Right cardiac atrium (tissue), 5 donors: Measurements from ENCODE around the gene SBSN. TPM values are rescaled to one million over a fixed set of nuclear protein-coding genes. Genes with fewer than 3 reads are reported as not detected.

Experiments used
- ATAC-seq, 2 donors: fragments of 200-7000 bp; cut with Tn5 transposase; one replicate each; pipeline versions ENCODE4 v1.8.0 to v1.9.1; 2020; ENCODE audit warnings: moderate library complexity in 2 of 2, mild to moderate bottlenecking in 1 of 2
- DNase-seq, 3 donors: peaks; one replicate each; pipeline ENCODE4 v3.0.0-alpha.2; 2020
- H3K27ac ChIP-seq: one replicate; pipeline ENCODE4 v1.5.1; 2013; ENCODE audit warnings: mild to moderate bottlenecking, low read length, control low read depth, moderate library complexity
- H3K27me3 ChIP-seq: one replicate; pipeline ENCODE4 v1.6.1; 2013; ENCODE audit not compliant: control insufficient read depth, insufficient read depth
- H3K4me1 ChIP-seq: one replicate; pipeline ENCODE4 v1.6.1; 2013; ENCODE audit warnings: low read length; ENCODE audit not compliant: control insufficient read depth, insufficient read depth
- H3K4me3 ChIP-seq: one replicate; pipeline ENCODE4 v1.5.1; 2013; ENCODE audit warnings: low read length, control low read depth
- H3K9me3 ChIP-seq: one replicate; pipeline ENCODE4 v1.6.1; 2013; ENCODE audit warnings: low read length; ENCODE audit not compliant: control insufficient read depth
- WGBS: extraction: QIAGEN DNeasy Blood & Tissue Kit; methylation state at CpG from one replicate; pipeline ENCODE4 v1.1.7; 2013; 5-methylcytosine and 5-hydroxymethylcytosine counted together
- intact Hi-C, 4 donors: fragments of 100-400 bp; cut with DNase I; formaldehyde crosslinking; loops; one replicate each; pipeline versions ENCODE4 v1.11.0 to v1.14.0; 2022 to 2023
- long read RNA-seq, 4 donors: library from polyadenylated mRNA; unstranded; transcript quantifications; one replicate each; pipeline ENCODE4 v2.0.0, GENCODE V29; 2020 to 2021
- polyA plus RNA-seq: library from polyadenylated mRNA; stranded (reverse); fragments of 200-250 nt; gene quantifications from one replicate; pipeline ENCODE4 v1.2.3, GENCODE V29; 2013
- total RNA-seq, 4 donors: library from RNA; stranded (reverse); fragmentation: NEBNext Ultra II Directional; extraction: Animal tissue kit (Norgen Biotek cat#: 25700); gene quantifications; one replicate each; pipeline ENCODE4 v1.2.1, GENCODE V29; 2021
- donor health status: healthy with polysubstance abuse.
- donor health status: DM: no; HTN: yes; CAD: no.
- donor health status: DM: no; HTN: no; CAD: no.
- donor health status: DM: no; HTN: yes; CAD: no; lungs with severe emphysema.
- donor health status: DM: yes; HTN: yes; CAD: no.

Gene SBSN
- total RNA-seq: not detected
- not detected for polyA plus RNA-seq
- long read RNA-seq, donor 1: 0 reads
- long read RNA-seq, donor 2: 0 reads
- long read RNA-seq, donor 3: 0 reads
- long read RNA-seq, donor 4: 0 reads

- H3K4me1 ChIP-seq: no peaks in the 10 kb centered on the region
- DNase-seq (peak in 1 of 3 donors; percentile 5), ATAC-seq (no peak)
- no peaks in the 10 kb centered on the region for H3K9me3 ChIP-seq
- 76% methylated on average over 11 of the region's 11 CpGs for WGBS
- intact Hi-C loops: no loop called here
- no peak within 1 kb of the TSS for H3K27ac ChIP-seq
- no peak within 1 kb of the TSS for H3K4me3 ChIP-seq
- H3K27me3 ChIP-seq: no peaks in the 10 kb centered on the region
These were observed at the start of gene SBSN for GRCh38 chr19:35528218-35529038. TSS of gene SBSN (minus strand) at chr19:35528311. CDS start at chr19:35528281, 30 bp downstream.

- no peak for ATAC-seq
- intact Hi-C loops: no loop called here
- Histone ChIP-seq H3K27ac (no peak overlapping the region), H3K9me3 (peaks cover 2% of the 10 kb centered on the region), H3K4me3 (no peak overlapping the region), H3K4me1 (no peaks in the 10 kb centered on the region), H3K27me3 (no peaks in the 10 kb centered on the region)
- DNase-seq: no peak
- WGBS: 89% methylated on average over 1 of the region's 1 CpG
These were observed 43.4 kb upstream of the SBSN start for GRCh38 chr19:35571406-35571965.

GRCh38 chr19:35569281-35569781, 41.2 kb upstream of the SBSN start:
- DNase-seq (no peak), ATAC-seq (no peak)
- WGBS: 56% methylated on average over 5 of the region's 5 CpGs
- Histone ChIP-seq H3K4me1 (no peaks in the 10 kb centered on the region), H3K27me3 (no peaks in the 10 kb centered on the region), H3K27ac (no peak overlapping the region), H3K4me3 (no peak overlapping the region), H3K9me3 (no peaks in the 10 kb centered on the region)
- intact Hi-C loops: no loop called here

GRCh38 chr19:35566738-35567137, 38.6 kb upstream of the SBSN start:
- no peak overlapping the region for H3K27ac ChIP-seq
- H3K9me3 ChIP-seq: no peaks in the 10 kb centered on the region
- intact Hi-C loops: no loop called here
- no peak for DNase-seq
- H3K27me3 ChIP-seq: no peaks in the 10 kb centered on the region
- H3K4me1 ChIP-seq: no peaks in the 10 kb centered on the region
- H3K4me3 ChIP-seq: no peak overlapping the region
- no peak for ATAC-seq
- 82% methylated on average over 7 of the region's 7 CpGs for WGBS

GRCh38 chr19:35565016-35565856, 37.1 kb upstream of the SBSN start:
- no peaks in the 10 kb centered on the region for H3K27me3 ChIP-seq

GRCh38 chr19:35563207-35563829, 35.2 kb upstream of the SBSN start, which contains the start of gene ATP4A:
TSS of gene ATP4A (minus strand) at chr19:35563658. CDS start at chr19:35563629, 29 bp downstream.
- no peaks in the 10 kb centered on the region for H3K4me1 ChIP-seq
- peak in 1 of 3 donors; percentile 30 for DNase-seq
- H3K9me3 ChIP-seq: no peaks in the 10 kb centered on the region
- no peaks in the 10 kb centered on the region for H3K27me3 ChIP-seq
- H3K4me3 ChIP-seq: no peak within 1 kb of the TSS
- H3K27ac ChIP-seq: no peak within 1 kb of the TSS
- intact Hi-C loops: no loop called here
- WGBS: 65% methylated on average over 15 of the region's 15 CpGs
- no peak for ATAC-seq

More at GRCh38 chr19:35565016-35565856, 37.1 kb upstream of the SBSN start:
- intact Hi-C loops: no loop called here
- H3K9me3 ChIP-seq: no peaks in the 10 kb centered on the region
- WGBS: 77% methylated on average over 12 of the region's 12 CpGs
- ATAC-seq: no peak
- no peak overlapping the region for H3K4me3 ChIP-seq
- H3K4me1 ChIP-seq: no peaks in the 10 kb centered on the region
- no peak for DNase-seq
- H3K27ac ChIP-seq: no peak overlapping the region

GRCh38 chr19:35562776-35563175, 34.7 kb upstream of the SBSN start:
- 63% methylated on average over 2 of the region's 2 CpGs for WGBS
- H3K9me3 ChIP-seq: no peaks in the 10 kb centered on the region
- no peaks in the 10 kb centered on the region for H3K27me3 ChIP-seq
- no peak overlapping the region for H3K27ac ChIP-seq
- intact Hi-C loops: no loop called here
- ATAC-seq: no peak
- DNase-seq: no peak
- H3K4me3 ChIP-seq: no peak overlapping the region
- no peaks in the 10 kb centered on the region for H3K4me1 ChIP-seq

GRCh38 chr19:35562336-35562735, 34.2 kb upstream of the SBSN start:
- peak in 1 of 3 donors; percentile 11 for DNase-seq
- 57% methylated on average over 17 of the region's 17 CpGs for WGBS
- Histone ChIP-seq H3K9me3 (no peaks in the 10 kb centered on the region), H3K27ac (no peak overlapping the region), H3K4me1 (no peaks in the 10 kb centered on the region), H3K4me3 (no peak overlapping the region), H3K27me3 (no peaks in the 10 kb centered on the region)
- intact Hi-C loops: no loop called here
- no peak for ATAC-seq

GRCh38 chr19:35561436-35561835, 33.3 kb upstream of the SBSN start:
- 74% methylated on average over 6 of the region's 6 CpGs for WGBS
- DNase-seq (peak in 1 of 3 donors; percentile 19), ATAC-seq (no peak)
- no peaks in the 10 kb centered on the region for H3K27me3 ChIP-seq
- no peak overlapping the region for H3K27ac ChIP-seq
- H3K4me3 ChIP-seq: no peak overlapping the region
- H3K4me1 ChIP-seq: no peaks in the 10 kb centered on the region
- no peaks in the 10 kb centered on the region for H3K9me3 ChIP-seq
- intact Hi-C loops: no loop called here

- no peaks in the 10 kb centered on the region for H3K27me3 ChIP-seq
- no peak for ATAC-seq
- 63% methylated on average over 6 of the region's 6 CpGs for WGBS
These were observed 32.6 kb upstream of the SBSN start for GRCh38 chr19:35560677-35561076.

More at GRCh38 chr19:35560677-35561076, 32.6 kb upstream of the SBSN start:
- no peaks in the 10 kb centered on the region for H3K9me3 ChIP-seq
- no peaks in the 10 kb centered on the region for H3K4me1 ChIP-seq
- intact Hi-C loops: no loop called here
- no peak overlapping the region for H3K27ac ChIP-seq
- peak in 1 of 3 donors; percentile 12 for DNase-seq
- no peak overlapping the region for H3K4me3 ChIP-seq
